Natural killer cell (primary cell): ENCODE measurements around the gene WDR45B. TPM values are rescaled to one million over a fixed set of nuclear protein-coding genes. Genes with fewer than 3 reads are reported as not detected.
A peak's percentile ranks its signal among the peaks of the same experiment; 100 is the strongest.

Experiments used
- ATAC-seq, 3 donors: fragments of 150-1000 bp in 2 of 3; fragments of 200-7000 bp in 1 of 3; cut with Tn5 transposase; 1 replicate in 1 of 3; 2 replicates in 2 of 3; pipeline ENCODE4 v1.10.0; 2021; ENCODE audit warnings: mild to moderate bottlenecking in 2 of 3, moderate library complexity in 2 of 3
- DNase-seq, 2 donors: peaks; one replicate each; pipeline versions ENCODE4 v3.0.0 to v3.0.0-alpha.2; 2013 to 2021; ENCODE audit warnings: mixed read lengths in 1 of 2
- H3K27ac ChIP-seq: one replicate; pipeline ENCODE4 v1.5.1; 2013; ENCODE audit warnings: mild to moderate bottlenecking, low read length
- H3K27me3 ChIP-seq: one replicate; pipeline ENCODE4 v1.6.1; 2013; ENCODE audit warnings: low read length; ENCODE audit not compliant: control insufficient read depth, insufficient read depth
- H3K36me3 ChIP-seq: one replicate; pipeline ENCODE4 v1.6.1; 2013; ENCODE audit warnings: low read length; ENCODE audit not compliant: control insufficient read depth, insufficient read depth
- H3K4me1 ChIP-seq: one replicate; pipeline ENCODE4 v1.6.1; 2013; ENCODE audit warnings: low read length; ENCODE audit not compliant: control insufficient read depth, insufficient read depth
- H3K4me3 ChIP-seq: one replicate; pipeline ENCODE4 v1.5.1; 2013; ENCODE audit warnings: low read length
- H3K9me3 ChIP-seq: one replicate; pipeline ENCODE4 v1.6.1; 2013; ENCODE audit warnings: low read length; ENCODE audit not compliant: control insufficient read depth, insufficient read depth
- H3K27ac Mint-ChIP-seq, 2 donors: one replicate each; pipeline ENCODE4 v1.8.0; 2022; ENCODE audit warnings: mild to moderate bottlenecking in 2 of 2, mixed read lengths in 2 of 2, moderate library complexity in 1 of 2
- H3K27me3 Mint-ChIP-seq, 2 donors: one replicate each; pipeline ENCODE4 v1.8.0; 2022; ENCODE audit warnings: low read depth in 2 of 2, mixed read lengths in 2 of 2
- H3K36me3 Mint-ChIP-seq: one replicate; pipeline ENCODE4 v1.8.0; 2022; ENCODE audit warnings: mixed read lengths
- H3K4me1 Mint-ChIP-seq, 2 donors: one replicate each; pipeline ENCODE4 v1.8.0; 2022; ENCODE audit warnings: mixed read lengths in 2 of 2
- H3K4me3 Mint-ChIP-seq: one replicate; pipeline ENCODE4 v1.8.0; 2022; ENCODE audit warnings: mild to moderate bottlenecking, moderate library complexity, mixed read lengths
- H3K9me3 Mint-ChIP-seq, 2 donors: one replicate each; pipeline ENCODE4 v1.8.0; 2022; ENCODE audit warnings: mixed read lengths in 2 of 2
- CTCF ChIP-seq: fragments of 200-600 bp; IDR thresholded peaks from one replicate; pipeline ENCODE4 v1.8.0; 2022; ENCODE audit warnings: antibody characterized with exemption
- WGBS: methylation state at CpG from one replicate; pipeline ENCODE4 v1.1.7; 2013; ENCODE audit warnings: missing lambda C conversion rate; ENCODE audit not compliant: insufficient coverage; 5-methylcytosine and 5-hydroxymethylcytosine counted together
- intact Hi-C: fragments of 100-400 bp; cut with micrococcal nuclease; formaldehyde crosslinking; loops from one replicate; pipeline ENCODE4 v1.14.2; 2022
- total RNA-seq, 4 donors: library from RNA; stranded (reverse); fragments of 120-200 nt in 1 of 4; gene quantifications; one replicate each; pipeline versions ENCODE4 v1.2.3 to v1.2.4, GENCODE V29; 2013 to 2022

Gene WDR45B
- total RNA-seq, 3 donors from 2014 or later (not counting 1 experiment from before 2014, with no cell fraction given): 81.8 to 112 (median 94.6) TPM

- Mint-ChIP-seq H3K27me3 (no peaks in the 10 kb centered on the region), H3K4me1 (peaks cover 14 to 15% of the 10 kb centered on the region in 2 donors), H3K4me3 (no peak overlapping the region), H3K27ac (peak overlapping the region; percentile 89), H3K9me3 (no peaks in the 10 kb centered on the region), H3K36me3 (no peaks in the 10 kb centered on the region)
- Histone ChIP-seq H3K4me1 (peaks cover 11% of the 10 kb centered on the region), H3K36me3 (peaks cover 42% of the 10 kb centered on the region), H3K4me3 (no peak overlapping the region), H3K27me3 (no peaks in the 10 kb centered on the region), H3K9me3 (no peaks in the 10 kb centered on the region), H3K27ac (no peak overlapping the region)
- intact Hi-C loops: no loop called here
- no peak for TF ChIP-seq CTCF
- ATAC-seq: no peak
- WGBS: 92% methylated on average over 20 of the region's 20 CpGs
- DNase-seq: no peak
Measured at GRCh38 chr17:82602986-82603710, 45.1 kb downstream of the WDR45B start.

- no peaks in the 10 kb centered on the region for H3K9me3 ChIP-seq
- Mint-ChIP-seq H3K4me1 (peaks cover 14 to 15% of the 10 kb centered on the region in 2 donors), H3K36me3 (no peaks in the 10 kb centered on the region), H3K9me3 (no peaks in the 10 kb centered on the region), H3K27ac (peak overlapping the region; percentile 21 to 66), H3K4me3 (no peak overlapping the region), H3K27me3 (no peaks in the 10 kb centered on the region)
- peaks cover 11% of the 10 kb centered on the region for H3K4me1 ChIP-seq
- H3K27ac ChIP-seq: no peak overlapping the region
- 90% methylated on average over 18 of the region's 21 CpGs for WGBS
- no peak for DNase-seq
- H3K4me3 ChIP-seq: no peak overlapping the region
- H3K36me3 ChIP-seq: peaks cover 42% of the 10 kb centered on the region
- H3K27me3 ChIP-seq: no peaks in the 10 kb centered on the region
- no peak for ATAC-seq
- intact Hi-C loops: no loop called here
- TF ChIP-seq CTCF: no peak
Measured at GRCh38 chr17:82602487-82602886, 45.8 kb downstream of the WDR45B start.

GRCh38 chr17:82601447-82602000 is 46.7 kb downstream of the WDR45B start:
- Mint-ChIP-seq H3K27me3 (no peaks in the 10 kb centered on the region), H3K27ac (peak overlapping the region in 1 of 2 donors; percentile 66), H3K4me3 (no peak overlapping the region), H3K36me3 (no peaks in the 10 kb centered on the region), H3K9me3 (no peaks in the 10 kb centered on the region), H3K4me1 (peaks cover 14 to 15% of the 10 kb centered on the region in 2 donors)
- ATAC-seq: no peak
- H3K4me1 ChIP-seq: peaks cover 11% of the 10 kb centered on the region
- no peaks in the 10 kb centered on the region for H3K9me3 ChIP-seq
- H3K27ac ChIP-seq: no peak overlapping the region
- no peak for TF ChIP-seq CTCF
- no peaks in the 10 kb centered on the region for H3K27me3 ChIP-seq
- no peak for DNase-seq
- intact Hi-C loops: no loop called here
- H3K36me3 ChIP-seq: peaks cover 42% of the 10 kb centered on the region
- H3K4me3 ChIP-seq: no peak overlapping the region
- 96% methylated on average over 22 of the region's 24 CpGs for WGBS
